Measurements from ENCODE around the gene TRA2A. TPM values are rescaled to one million over a fixed set of nuclear protein-coding genes. Genes with fewer than 3 reads are reported as not detected.

TRA2A gene
- total and polyA plus RNA-seq, 10 of the 15 experiments (the other 5 are each of a cell fraction or from before 2014, with no cell fraction given), result 25.0 to 224 (median 91.3) TPM

Small RNA genes lying within 50 kb of the gene (small RNA-seq; reads per million reads assigned to genes)
- not detected for gene AC079780.1
- gene RF00019, result not detected

Other genes starting within 250 kb of the TRA2A start
- 115 and 135 TPM in 2 replicates for gene MALSU1, start 232.6 kb downstream of the TRA2A start, total RNA-seq (2014; rRNA removed)
- 34.5 and 37.5 TPM in 2 replicates for gene MALSU1, start 232.6 kb downstream of the TRA2A start, total RNA-seq (2014; rRNA removed; fragmentation: Illumina TruSeq; extraction: Trizol)
- gene MALSU1, start 232.6 kb downstream of the TRA2A start, total RNA-seq (2021), result 65.5 and 67.5 TPM in 2 replicates
- gene MALSU1, start 232.6 kb downstream of the TRA2A start, polyA plus RNA-seq (2011; rRNA removed), result 82.0 and 97.8 TPM in 2 replicates
- gene MALSU1, start 232.6 kb downstream of the TRA2A start, polyA plus RNA-seq (2014; fragmentation: Illumina TruSeq; extraction: Trizol), result 24.7 and 31.6 TPM in 2 replicates
- 10 to 100 TPM in 1 of 2 experiments, 1 to 10 TPM in 1; 8.5 to 35.0 TPM for gene MALSU1, start 232.6 kb downstream of the TRA2A start, polyA plus RNA-seq (2014; fragmentation: Nextera tagmentation; extraction: Ambion mirVana)
- gene MALSU1, start 232.6 kb downstream of the TRA2A start, polyA plus RNA-seq (2014; rRNA removed), result 121 and 126 TPM in 2 replicates
- gene MALSU1, start 232.6 kb downstream of the TRA2A start, polyA plus RNA-seq (2016; fragmentation: Nextera tagmentation; extraction: Ambion mirVana), result 100 to 1,000 TPM; 155 to 159 TPM
- gene IGF2BP3, start 61.5 kb downstream of the TRA2A start, total RNA-seq (2014; rRNA removed), result 30.8 and 38.9 TPM in 2 replicates
- 56.8 and 62.3 TPM in 2 replicates for gene IGF2BP3, start 61.5 kb downstream of the TRA2A start, total RNA-seq (2014; rRNA removed; fragmentation: Illumina TruSeq; extraction: Trizol)
- 48.5 and 49.7 TPM in 2 replicates for gene IGF2BP3, start 61.5 kb downstream of the TRA2A start, total RNA-seq (2021)
- 43.3 and 63.1 TPM in 2 replicates for gene IGF2BP3, start 61.5 kb downstream of the TRA2A start, polyA plus RNA-seq (2011; rRNA removed)
- gene IGF2BP3, start 61.5 kb downstream of the TRA2A start, polyA plus RNA-seq (2014; fragmentation: Illumina TruSeq; extraction: Trizol), result 61.2 and 76.6 TPM in 2 replicates
- 1 to 10 TPM; 4.6 to 4.7 TPM for gene IGF2BP3, start 61.5 kb downstream of the TRA2A start, polyA plus RNA-seq (2014; fragmentation: Nextera tagmentation; extraction: Ambion mirVana)
- gene IGF2BP3, start 61.5 kb downstream of the TRA2A start, polyA plus RNA-seq (2014; rRNA removed), result 41.4 and 43.1 TPM in 2 replicates
- 10 to 100 TPM; 15.0 to 16.0 TPM for gene IGF2BP3, start 61.5 kb downstream of the TRA2A start, polyA plus RNA-seq (2016; fragmentation: Nextera tagmentation; extraction: Ambion mirVana)
- 24.7 and 31.6 TPM in 2 replicates for gene CCDC126, start 65.4 kb upstream of the TRA2A start, total RNA-seq (2014; rRNA removed)
- 23.4 and 23.5 TPM in 2 replicates for gene CCDC126, start 65.4 kb upstream of the TRA2A start, total RNA-seq (2014; rRNA removed; fragmentation: Illumina TruSeq; extraction: Trizol)
- 21.7 and 21.8 TPM in 2 replicates for gene CCDC126, start 65.4 kb upstream of the TRA2A start, total RNA-seq (2021)
- gene CCDC126, start 65.4 kb upstream of the TRA2A start, polyA plus RNA-seq (2011; rRNA removed), result 10.9 and 18.2 TPM in 2 replicates
- gene CCDC126, start 65.4 kb upstream of the TRA2A start, polyA plus RNA-seq (2014; fragmentation: Illumina TruSeq; extraction: Trizol), result 18.4 and 20.0 TPM in 2 replicates
- gene CCDC126, start 65.4 kb upstream of the TRA2A start, polyA plus RNA-seq (2014; fragmentation: Nextera tagmentation; extraction: Ambion mirVana), result 10 to 100 TPM; 34.3 to 49.9 TPM
- gene CCDC126, start 65.4 kb upstream of the TRA2A start, polyA plus RNA-seq (2014; rRNA removed), result 17.2 and 22.9 TPM in 2 replicates
- 10 to 100 TPM; 32.7 to 38.7 TPM for gene CCDC126, start 65.4 kb upstream of the TRA2A start, polyA plus RNA-seq (2016; fragmentation: Nextera tagmentation; extraction: Ambion mirVana)
- 6.6 and 7.8 TPM in 2 replicates for gene FAM221A, start 148.2 kb upstream of the TRA2A start, total RNA-seq (2014; rRNA removed)
- 9.5 and 9.7 TPM in 2 replicates for gene FAM221A, start 148.2 kb upstream of the TRA2A start, total RNA-seq (2014; rRNA removed; fragmentation: Illumina TruSeq; extraction: Trizol)
- 7.3 and 7.5 TPM in 2 replicates for gene FAM221A, start 148.2 kb upstream of the TRA2A start, total RNA-seq (2021)
- 12.0 and 13.7 TPM in 2 replicates for gene FAM221A, start 148.2 kb upstream of the TRA2A start, polyA plus RNA-seq (2011; rRNA removed)
- gene FAM221A, start 148.2 kb upstream of the TRA2A start, polyA plus RNA-seq (2014; fragmentation: Illumina TruSeq; extraction: Trizol), result 10.0 and 10.4 TPM in 2 replicates
- gene FAM221A, start 148.2 kb upstream of the TRA2A start, polyA plus RNA-seq (2014; fragmentation: Nextera tagmentation; extraction: Ambion mirVana), result 10 to 100 TPM in 1 of 2 experiments, 1 to 10 TPM in 1; 9.8 to 16.7 TPM
- 11.3 and 13.1 TPM in 2 replicates for gene FAM221A, start 148.2 kb upstream of the TRA2A start, polyA plus RNA-seq (2014; rRNA removed)
- gene FAM221A, start 148.2 kb upstream of the TRA2A start, polyA plus RNA-seq (2016; fragmentation: Nextera tagmentation; extraction: Ambion mirVana), result 1 to 10 TPM; 6.3 to 7.1 TPM
- 0.11 and 0.17 TPM in 2 replicates for gene STK31, start 178.2 kb upstream of the TRA2A start, total RNA-seq (2014; rRNA removed)
- 0.49 and 0.60 TPM in 2 replicates for gene STK31, start 178.2 kb upstream of the TRA2A start, total RNA-seq (2014; rRNA removed; fragmentation: Illumina TruSeq; extraction: Trizol)
- 0.21 TPM in 2 replicates for gene STK31, start 178.2 kb upstream of the TRA2A start, total RNA-seq (2021)
- gene STK31, start 178.2 kb upstream of the TRA2A start, polyA plus RNA-seq (2011; rRNA removed), result 0.24 and 0.35 TPM in 2 replicates
- 0.16 and 0.44 TPM in 2 replicates for gene STK31, start 178.2 kb upstream of the TRA2A start, polyA plus RNA-seq (2014; fragmentation: Illumina TruSeq; extraction: Trizol)
- gene STK31, start 178.2 kb upstream of the TRA2A start, polyA plus RNA-seq (2014; fragmentation: Nextera tagmentation; extraction: Ambion mirVana), result under 1 TPM; 0.08 to 0.15 TPM
- 0.15 and 0.35 TPM in 2 replicates for gene STK31, start 178.2 kb upstream of the TRA2A start, polyA plus RNA-seq (2014; rRNA removed)
- gene STK31, start 178.2 kb upstream of the TRA2A start, polyA plus RNA-seq (2016; fragmentation: Nextera tagmentation; extraction: Ambion mirVana), result under 1 TPM in 1 of 2 experiments, not detected in 1; 0.17 TPM

All from GM12878 (cell line).